GM19438 (cell line): Measurements from ENCODE around the gene NUP188.

ENCODE experiments used
- ATAC-seq: cut with Tn5 transposase; IDR thresholded peaks from one replicate; pipeline ENCODE4 v1.9.1; 2021; ENCODE audit warnings: low read depth; ENCODE audit not compliant: unreplicated experiment

NUP188 gene

GRCh38 chr9:128947527-128948301, at the start of gene NUP188, which contains the start of gene DOLK:
TSS of gene NUP188 (plus strand) at chr9:128947699. CDS start at chr9:128947720, 21 bp downstream.
TSS of gene DOLK (minus strand) at chr9:128947603. CDS start at chr9:128947303, 300 bp downstream.
- ATAC-seq = peak; percentile 75

GRCh38 chr9:128898382-128898781, 49.1 kb upstream of the NUP188 start:
- ATAC-seq = no peak

GRCh38 chr9:128898845-128899565, 48.5 kb upstream of the NUP188 start:
- no peak for ATAC-seq

- ATAC-seq = no peak
These were observed 47.8 kb upstream of the NUP188 start for GRCh38 chr9:128899566-128900322.

- no peak for ATAC-seq
These were observed 46.1 kb upstream of the NUP188 start for GRCh38 chr9:128901379-128901778.

- ATAC-seq = peak; percentile 26
These were observed 45.7 kb upstream of the NUP188 start for GRCh38 chr9:128901822-128902221.

- ATAC-seq = peak; percentile 82
These were observed 45.0 kb upstream of the NUP188 start for GRCh38 chr9:128902351-128903078.

- ATAC-seq = no peak
These were observed 44.4 kb upstream of the NUP188 start for GRCh38 chr9:128903079-128903461.

GRCh38 chr9:128903871-128904620, 43.5 kb upstream of the NUP188 start:
- ATAC-seq = no peak

- no peak for ATAC-seq
These were observed 41.5 kb upstream of the NUP188 start for GRCh38 chr9:128905964-128906363.

- ATAC-seq = no peak
These were observed 40.8 kb upstream of the NUP188 start for GRCh38 chr9:128906741-128907140.

GRCh38 chr9:128908372-128908771, 39.1 kb upstream of the NUP188 start:
- ATAC-seq = no peak

GRCh38 chr9:128909859-128910258, 37.6 kb upstream of the NUP188 start:
- no peak for ATAC-seq

- no peak for ATAC-seq
These were observed 36.6 kb upstream of the NUP188 start for GRCh38 chr9:128910906-128911305.

GRCh38 chr9:128911529-128912035, 35.9 kb upstream of the NUP188 start:
- ATAC-seq = no peak

GRCh38 chr9:128912270-128912853, 35.1 kb upstream of the NUP188 start:
- no peak for ATAC-seq

- no peak for ATAC-seq
These were observed 34.2 kb upstream of the NUP188 start for GRCh38 chr9:128913048-128913900.
